Retinal pigment epithelial cell (primary cell): ENCODE data around the gene CYB561D2.
"Not testable (repeated sequence)": the region's sequence is repeated elsewhere in the genome, so short reads cannot be mapped to it uniquely, and the experiment has no call there.

Experiments
- DNase-seq: peaks from one replicate; pipeline ENCODE4 v3.0.0-alpha.2; 2010; ENCODE audit warnings: low read depth
- H3K4me3 ChIP-seq: 2 replicates; pipeline ENCODE4 v1.5.1; 2011; ENCODE audit warnings: mild to moderate bottlenecking, low read length, control low read depth, moderate library complexity
- TF ChIP-seq, protein P1 (sequence below): conservative IDR thresholded peaks from 2 replicates; pipeline ENCODE4 v1.5.1; 2011; ENCODE audit warnings: low read depth, low read length, control low read depth, inconsistent platforms

Gene CYB561D2, protein sequence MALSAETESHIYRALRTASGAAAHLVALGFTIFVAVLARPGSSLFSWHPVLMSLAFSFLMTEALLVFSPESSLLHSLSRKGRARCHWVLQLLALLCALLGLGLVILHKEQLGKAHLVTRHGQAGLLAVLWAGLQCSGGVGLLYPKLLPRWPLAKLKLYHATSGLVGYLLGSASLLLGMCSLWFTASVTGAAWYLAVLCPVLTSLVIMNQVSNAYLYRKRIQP

GRCh38 chr3:50350527-50351322, at the start of gene CYB561D2, which contains the start of gene NPRL2:
Gene CYB561D2 (plus strand): TSS chr3:50350862. CDS start chr3:50351434, 572 bp downstream.
Gene NPRL2 (minus strand): TSS chr3:50350775. CDS start chr3:50350652, 123 bp downstream.
- TF ChIP-seq, protein P1, sequence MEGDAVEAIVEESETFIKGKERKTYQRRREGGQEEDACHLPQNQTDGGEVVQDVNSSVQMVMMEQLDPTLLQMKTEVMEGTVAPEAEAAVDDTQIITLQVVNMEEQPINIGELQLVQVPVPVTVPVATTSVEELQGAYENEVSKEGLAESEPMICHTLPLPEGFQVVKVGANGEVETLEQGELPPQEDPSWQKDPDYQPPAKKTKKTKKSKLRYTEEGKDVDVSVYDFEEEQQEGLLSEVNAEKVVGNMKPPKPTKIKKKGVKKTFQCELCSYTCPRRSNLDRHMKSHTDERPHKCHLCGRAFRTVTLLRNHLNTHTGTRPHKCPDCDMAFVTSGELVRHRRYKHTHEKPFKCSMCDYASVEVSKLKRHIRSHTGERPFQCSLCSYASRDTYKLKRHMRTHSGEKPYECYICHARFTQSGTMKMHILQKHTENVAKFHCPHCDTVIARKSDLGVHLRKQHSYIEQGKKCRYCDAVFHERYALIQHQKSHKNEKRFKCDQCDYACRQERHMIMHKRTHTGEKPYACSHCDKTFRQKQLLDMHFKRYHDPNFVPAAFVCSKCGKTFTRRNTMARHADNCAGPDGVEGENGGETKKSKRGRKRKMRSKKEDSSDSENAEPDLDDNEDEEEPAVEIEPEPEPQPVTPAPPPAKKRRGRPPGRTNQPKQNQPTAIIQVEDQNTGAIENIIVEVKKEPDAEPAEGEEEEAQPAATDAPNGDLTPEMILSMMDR, result no peak
- peak; percentile 74 for DNase-seq
- H3K4me3 ChIP-seq, result peak within 1 kb of the TSS; percentile 91

GRCh38 chr3:50302095-50303012, 48.3 kb upstream of the CYB561D2 start:
- H3K4me3 ChIP-seq, result no peak overlapping the region
- DNase-seq, result no peak
- TF ChIP-seq, protein P1, result no peak

DNA sequence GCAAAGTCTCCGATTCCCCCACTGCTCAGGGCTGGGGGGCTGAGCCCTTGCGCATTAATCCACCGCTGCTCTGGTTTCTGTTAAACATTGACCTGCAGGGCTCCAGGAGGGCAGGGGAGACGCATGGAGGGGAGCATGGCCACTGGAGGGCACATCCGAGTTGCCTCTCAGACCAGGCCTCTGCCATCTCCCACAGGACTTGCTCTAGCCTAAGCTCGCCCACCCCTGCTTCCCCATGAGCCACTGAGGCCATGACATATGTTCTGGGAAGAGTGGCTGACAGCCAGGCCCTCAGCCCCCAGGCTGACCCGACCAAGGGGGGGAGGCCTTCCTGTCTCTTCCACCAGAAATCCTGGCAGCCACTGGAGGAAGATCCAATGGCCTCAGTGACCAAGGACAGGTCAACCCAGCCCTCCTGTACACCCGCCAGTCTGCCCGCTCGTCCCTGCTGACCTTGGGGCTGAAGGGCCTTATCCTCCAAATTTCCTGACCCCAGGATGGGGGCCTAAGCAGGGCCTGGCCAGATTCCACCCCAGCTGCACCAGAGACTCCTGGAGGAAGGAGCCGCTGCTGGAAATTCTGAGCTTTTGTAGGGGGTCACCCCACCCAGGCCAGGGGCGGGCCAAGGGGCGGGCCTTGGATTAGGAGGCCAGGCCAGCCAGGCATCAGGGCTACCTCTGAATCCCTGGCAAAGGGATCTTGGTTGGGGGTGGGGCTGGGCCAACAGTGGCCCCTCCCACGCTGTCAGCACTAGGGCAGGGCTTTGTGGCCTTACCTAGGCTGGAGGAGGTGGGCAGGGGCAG, 47.4 kb upstream of the CYB561D2 start, which contains the start of gene HYAL1:
Gene HYAL1 (minus strand): TSS at position 562 of the 803 bp plus-strand sequence. CDS start 618 bp downstream, outside the sequence.
- no peak within 1 kb of the TSS for H3K4me3 ChIP-seq
- DNase-seq, result no peak
- TF ChIP-seq, protein P1, result peak; percentile 24

DNA sequence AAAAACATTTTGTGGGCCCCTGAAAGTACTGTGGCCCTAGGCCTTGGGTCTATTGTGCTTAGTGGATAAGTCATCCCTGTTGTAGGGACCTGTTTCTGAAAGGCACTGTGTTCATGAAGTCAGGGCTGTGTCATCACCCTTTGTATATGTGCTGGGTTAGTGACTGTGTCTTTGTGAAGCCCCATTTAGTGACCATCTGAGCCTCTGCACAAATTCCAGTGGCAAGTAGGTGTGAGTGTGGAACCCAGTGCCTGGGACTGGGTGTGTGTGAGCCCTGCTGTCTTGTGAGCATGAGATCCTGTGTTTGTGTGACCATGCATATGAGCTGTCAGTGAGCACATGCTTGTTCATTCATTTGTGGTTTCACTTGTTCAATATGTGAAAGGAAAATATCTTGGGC, 46.1 kb upstream of the CYB561D2 start:
- no peak overlapping the region for H3K4me3 ChIP-seq
- no peak for DNase-seq
- TF ChIP-seq, protein P1, result no peak

DNA sequence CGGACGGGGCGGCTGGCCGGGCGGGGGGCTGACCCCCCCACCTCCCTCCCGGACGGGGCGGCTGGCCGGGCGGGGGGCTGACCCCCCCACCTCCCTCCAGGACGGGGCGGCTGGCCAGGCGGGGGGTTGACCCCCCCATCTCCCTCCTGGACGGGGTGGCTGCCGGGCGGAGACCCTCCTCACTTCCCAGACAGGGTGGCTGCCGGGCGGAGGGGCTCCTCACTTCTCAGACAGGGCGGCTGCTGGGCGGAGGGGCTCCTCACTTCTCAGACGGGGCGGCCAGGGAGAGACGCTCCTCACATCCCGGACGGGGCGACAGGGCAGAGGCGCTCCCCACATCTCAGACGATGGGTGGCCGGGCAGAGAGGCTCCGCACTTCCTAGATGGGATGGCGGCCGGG, 38.6 kb upstream of the CYB561D2 start:
- not testable (repeated sequence) for DNase-seq, H3K4me3 ChIP-seq

DNA sequence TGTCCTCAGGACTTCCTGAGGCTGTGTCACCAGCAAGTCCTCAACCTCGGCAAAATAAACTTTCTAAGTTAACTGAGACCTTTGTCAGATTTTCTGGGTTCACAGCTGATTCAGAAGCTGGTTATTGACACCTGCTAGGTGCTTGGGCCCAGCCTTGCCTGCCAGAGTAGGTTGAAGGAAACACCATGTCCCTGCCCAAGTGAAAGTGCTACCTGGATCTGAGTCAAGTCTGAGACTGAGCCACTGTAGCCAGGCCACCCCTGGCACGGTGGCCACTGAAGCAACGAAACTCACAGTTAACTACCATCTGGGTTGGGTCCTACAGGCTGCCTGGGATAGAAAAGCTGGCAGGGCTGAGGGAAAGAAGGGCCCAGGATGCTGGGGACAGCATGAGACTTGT, 36.3 kb upstream of the CYB561D2 start:
- TF ChIP-seq, protein P1, result no peak
- no peak overlapping the region for H3K4me3 ChIP-seq
- DNase-seq, result no peak
